GM12878 (cell line): ENCODE measurements around the gene CRB2. TPM values are rescaled to one million over a fixed set of nuclear protein-coding genes. Genes with fewer than 3 reads are reported as not detected.

ENCODE experiments used
- ATAC-seq: fragments of 200-7000 bp; cut with Tn5 transposase; 3 replicates; pipeline ENCODE4 v1.9.1; 2020; ENCODE audit warnings: mild to moderate bottlenecking, moderate library complexity
- BruUV-seq: library from RNA; stranded (reverse); fragments of 400-500 nt; replicated peaks from 2 replicates; lab custom pipeline; 2021; lab: Mats Ljungman, UMichigan
- CTCF ChIA-PET: fragments of 300-600 bp; sonication (Branson Sonifier 250); formaldehyde crosslinking; extraction: SDS; loops from one replicate; lab custom pipeline; 2021; ENCODE audit warnings: inconsistent platforms; lab: Yijun Ruan, JAX
- POLR2A ChIA-PET: fragments of 350-600 bp; formaldehyde crosslinking; extraction: SDS; loops from one replicate; lab custom pipeline; 2021; ENCODE audit warnings: inconsistent platforms; lab: Charles Lee
- RAD21 ChIA-PET: fragments of 300-600 bp; sonication (Branson Sonifier 250); formaldehyde crosslinking; loops from one replicate; lab custom pipeline; 2023; ENCODE audit warnings: antibody characterized with exemption; ENCODE audit not compliant: unreplicated experiment; lab: Charles Lee
- SMC1A ChIA-PET: fragments of 300-600 bp; sonication (Branson Sonifier 250); formaldehyde crosslinking; loops from one replicate; lab custom pipeline; 2023; ENCODE audit not compliant: unreplicated experiment, uncharacterized antibody; lab: Charles Lee
- DNase-seq: peaks from one replicate; pipeline ENCODE4 v3.0.0-alpha.2; 2011; ENCODE audit warnings: low read depth, low spot score
- FAIRE-seq: peaks from 3 replicates; lab custom pipeline; 2011; peaks lifted over from hg19 to GRCh38; lab: Jason Lieb, UNC
- H2AFZ ChIP-seq: 2 replicates; pipeline ENCODE4 v1.6.0; 2011; ENCODE audit warnings: low read depth, low read length, control low read depth; ENCODE audit not compliant: control insufficient read depth
- H3K27ac ChIP-seq: 2 replicates; pipeline ENCODE4 v1.5.1; 2011; ENCODE audit warnings: control low read depth; ENCODE audit not compliant: control insufficient read depth, insufficient read depth
- H3K27me3 ChIP-seq, 2 experiments: replicated peaks in 1 of 2; 2 replicates each; pipeline versions ENCODE4 v1.6.0 to v1.6.1; 2011; ENCODE audit warnings: low read length in 1 of 2; ENCODE audit not compliant: control insufficient read depth in 2 of 2, insufficient read depth in 2 of 2
- H3K36me3 ChIP-seq, 2 experiments: 2 replicates each; pipeline ENCODE4 v1.5.1; 2011; ENCODE audit warnings: low read length in 1 of 2; ENCODE audit not compliant: control insufficient read depth in 2 of 2, insufficient read depth in 2 of 2
- H3K4me1 ChIP-seq: 2 replicates; pipeline ENCODE4 v1.6.1; 2011; ENCODE audit warnings: mild to moderate bottlenecking, low read length, moderate library complexity, mixed read lengths; ENCODE audit not compliant: control insufficient read depth, insufficient read depth
- H3K4me2 ChIP-seq: 2 replicates; pipeline ENCODE4 v1.6.0; 2011; ENCODE audit warnings: control low read depth; ENCODE audit not compliant: control insufficient read depth, insufficient read depth
- H3K4me3 ChIP-seq: fragments of 200-600 bp; sonication (generic); 2 replicates; pipeline ENCODE4 v1.5.1; 2016
- H3K79me2 ChIP-seq: 2 replicates; pipeline ENCODE4 v1.6.0; 2011; ENCODE audit warnings: low read length; ENCODE audit not compliant: control insufficient read depth, insufficient read depth
- H3K9ac ChIP-seq: 2 replicates; pipeline ENCODE4 v1.8.0; 2011; ENCODE audit warnings: low read length, control low read depth, mixed read lengths; ENCODE audit not compliant: control insufficient read depth, insufficient read depth
- H3K9me3 ChIP-seq: replicated peaks from 3 replicates; pipeline ENCODE4 v1.5.1; 2011; ENCODE audit warnings: mild to moderate bottlenecking, low read length; ENCODE audit not compliant: control insufficient read depth, insufficient read depth
- H4K20me1 ChIP-seq: 2 replicates; pipeline ENCODE4 v1.6.0; 2011; ENCODE audit not compliant: control insufficient read depth, insufficient read depth
- MEF2B ChIP-seq: fragments of 450-650 bp; IDR thresholded peaks from 2 replicates; pipeline ENCODE4 v1.6.1; 2018; ENCODE audit warnings: mild to moderate bottlenecking, moderate library complexity; ENCODE audit not compliant: partially characterized antibody, poor library complexity, severe bottlenecking
- SUZ12 ChIP-seq: fragments of 200-600 bp; sonication (generic); IDR thresholded peaks from one replicate; pipeline ENCODE4 v1.6.1; 2018; ENCODE audit warnings: antibody characterized with exemption, mild to moderate bottlenecking; ENCODE audit not compliant: unreplicated experiment
- ZBED1 ChIP-seq: IDR thresholded peaks from 2 replicates; pipeline ENCODE4 v1.6.1; 2016; ENCODE audit warnings: borderline replicate concordance
- ZNF384 ChIP-seq: IDR thresholded peaks from 2 replicates; pipeline ENCODE4 v1.6.1; 2012; ENCODE audit warnings: low read depth, mild to moderate bottlenecking, low read length, improper control_type of control experiment, borderline replicate concordance
- WGBS: methylation state at CpG from one replicate; pipeline ENCODE4 v1.1.6; 2016; ENCODE audit warnings: low lambda C conversion rate; ENCODE audit not compliant: insufficient replicate concordance, insufficient coverage; ENCODE audit errors: missing lambda C conversion rate; 5-methylcytosine and 5-hydroxymethylcytosine counted together
- in situ Hi-C: fragments of 300-500 bp; cut with MboI; formaldehyde crosslinking; loops from 9 replicates; pipeline ENCODE4 v1.14.3; 2018; ENCODE audit warnings: mixed read lengths
- intact Hi-C: fragments of 100-400 bp; cut with micrococcal nuclease; formaldehyde crosslinking; loops from one replicate; pipeline ENCODE4 v1.14.2; 2022; ENCODE audit not compliant: unreplicated experiment
- polyA plus RNA-seq, 11 experiments: library from polyadenylated mRNA; depleted of rRNA in 4 of 11; unstranded in 6 of 11; stranded (reverse) in 5 of 11; fragments of >200 nt; fragmentation: Nextera tagmentation in 4 of 11; fragmentation: Illumina TruSeq in 1 of 11; extraction: Ambion mirVana in 4 of 11; extraction: Trizol in 1 of 11; gene quantifications; 1 replicate in 1 of 11; 2 replicates in 10 of 11; pipeline versions ENCODE4 v1.2.1 to v1.2.3, GENCODE V29; 2011 to 2016; ENCODE audit warnings: inconsistent platforms in 2 of 11, missing spikeins in 2 of 11, low read depth in 1 of 11
- total RNA-seq, 4 experiments: library from RNA; depleted of rRNA in 3 of 4; stranded (reverse); fragments of >200 nt in 3 of 4; fragmentation: Illumina TruSeq in 1 of 4; extraction: Trizol in 1 of 4; gene quantifications; 2 replicates each; pipeline versions ENCODE4 v1.2.1 to v1.2.3, GENCODE V29; 2013 to 2021
- TF ChIP-seq, protein P1 (sequence below): fragments of 450-650 bp; IDR thresholded peaks from 2 replicates; pipeline ENCODE4 v1.6.1; 2016; ENCODE audit warnings: mild to moderate bottlenecking
- TF ChIP-seq, protein P2 (sequence below): fragments of 450-650 bp; IDR thresholded peaks from 2 replicates; pipeline ENCODE4 v1.6.1; 2018; ENCODE audit warnings: mild to moderate bottlenecking, low read depth, moderate library complexity; ENCODE audit not compliant: partially characterized antibody
- TF ChIP-seq, protein P3 (sequence below): IDR thresholded peaks from 2 replicates; pipeline ENCODE4 v1.6.1; 2012; ENCODE audit warnings: low read length, inconsistent platforms
- TF ChIP-seq, protein P4 (sequence below): fragments of 450-650 bp; IDR thresholded peaks from 2 replicates; pipeline ENCODE4 v1.6.1; 2017; ENCODE audit warnings: mild to moderate bottlenecking, moderate library complexity

CRB2 gene
- total and polyA plus RNA-seq, 10 of the 15 experiments (the other 5 are each of a cell fraction or from before 2014, with no cell fraction given), result 0.01 to 0.80 (median 0.23) TPM; not detected in 3

DNA sequence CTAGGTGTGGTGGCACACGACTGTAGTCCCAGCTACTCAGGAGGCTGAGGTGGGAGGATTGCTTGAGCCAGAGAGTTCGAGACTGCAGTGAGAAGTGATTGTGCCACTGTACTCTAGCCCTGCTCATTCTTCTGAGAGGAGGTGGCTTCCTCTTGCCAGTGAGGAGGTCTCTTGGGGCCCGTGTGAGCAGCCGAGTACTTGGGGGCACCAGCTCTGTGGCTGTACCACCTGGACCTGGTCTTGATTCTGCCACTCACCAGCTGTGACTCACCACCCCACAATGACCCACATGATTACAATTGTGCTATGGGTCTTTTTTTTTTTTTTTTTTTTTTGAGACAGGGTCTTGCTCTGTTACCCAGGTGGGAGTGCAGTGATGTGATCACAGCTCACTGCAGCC, 18.0 kb upstream of the CRB2 start:
- SMC1A ChIA-PET, result interaction anchor here (0.9 to 12.9 kb wide), 8 partner anchors 11 to 103 kb away, joined by 5 to 268 read pairs (median 10); no protein-coding TSS in a partner anchor
- peaks cover 80% of the 10 kb centered on the region for H3K4me1 ChIP-seq
- WGBS, result 27% methylated on average over 4 of the region's 4 CpGs
- FAIRE-seq, result peak; percentile 31
- no peaks in the 10 kb centered on the region for H3K27me3 ChIP-seq
- H3K4me3 ChIP-seq, result no peak overlapping the region
- POLR2A ChIA-PET, result interaction anchor here (0.6 to 4.2 kb wide), 10 partner anchors 12 to 649 kb away, joined by 3 to 35 read pairs (median 8); no protein-coding TSS in a partner anchor
- peak overlapping the region; percentile 67 for H3K4me2 ChIP-seq
- intact Hi-C loops, result loop anchor here (5.0 kb wide), 1 partner anchor 161 kb away; no protein-coding TSS in a partner anchor
- BruUV-seq, result no TSS peak
- H3K9ac ChIP-seq, result no peak overlapping the region
- RAD21 ChIA-PET, result interaction anchor here (0.6 to 7.9 kb wide), 16 partner anchors 12 to 751 kb away, joined by 3 to 61 read pairs (median 4); no protein-coding TSS in a partner anchor
- H4K20me1 ChIP-seq, result no peaks in the 10 kb centered on the region
- TF ChIP-seq ZBED1 (0 out of 2 replicates have a peak, but pooled peaks have one; percentile 14), SUZ12 (no peak), MEF2B (peak; percentile 32), ZNF384 (0 out of 2 replicates have a peak, but pooled peaks have one; percentile 17)
- TF ChIP-seq, protein P1, sequence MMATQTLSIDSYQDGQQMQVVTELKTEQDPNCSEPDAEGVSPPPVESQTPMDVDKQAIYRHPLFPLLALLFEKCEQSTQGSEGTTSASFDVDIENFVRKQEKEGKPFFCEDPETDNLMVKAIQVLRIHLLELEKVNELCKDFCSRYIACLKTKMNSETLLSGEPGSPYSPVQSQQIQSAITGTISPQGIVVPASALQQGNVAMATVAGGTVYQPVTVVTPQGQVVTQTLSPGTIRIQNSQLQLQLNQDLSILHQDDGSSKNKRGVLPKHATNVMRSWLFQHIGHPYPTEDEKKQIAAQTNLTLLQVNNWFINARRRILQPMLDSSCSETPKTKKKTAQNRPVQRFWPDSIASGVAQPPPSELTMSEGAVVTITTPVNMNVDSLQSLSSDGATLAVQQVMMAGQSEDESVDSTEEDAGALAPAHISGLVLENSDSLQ, result 0 out of 2 replicates have a peak, but pooled peaks have one; percentile 18
- TF ChIP-seq, protein P2, sequence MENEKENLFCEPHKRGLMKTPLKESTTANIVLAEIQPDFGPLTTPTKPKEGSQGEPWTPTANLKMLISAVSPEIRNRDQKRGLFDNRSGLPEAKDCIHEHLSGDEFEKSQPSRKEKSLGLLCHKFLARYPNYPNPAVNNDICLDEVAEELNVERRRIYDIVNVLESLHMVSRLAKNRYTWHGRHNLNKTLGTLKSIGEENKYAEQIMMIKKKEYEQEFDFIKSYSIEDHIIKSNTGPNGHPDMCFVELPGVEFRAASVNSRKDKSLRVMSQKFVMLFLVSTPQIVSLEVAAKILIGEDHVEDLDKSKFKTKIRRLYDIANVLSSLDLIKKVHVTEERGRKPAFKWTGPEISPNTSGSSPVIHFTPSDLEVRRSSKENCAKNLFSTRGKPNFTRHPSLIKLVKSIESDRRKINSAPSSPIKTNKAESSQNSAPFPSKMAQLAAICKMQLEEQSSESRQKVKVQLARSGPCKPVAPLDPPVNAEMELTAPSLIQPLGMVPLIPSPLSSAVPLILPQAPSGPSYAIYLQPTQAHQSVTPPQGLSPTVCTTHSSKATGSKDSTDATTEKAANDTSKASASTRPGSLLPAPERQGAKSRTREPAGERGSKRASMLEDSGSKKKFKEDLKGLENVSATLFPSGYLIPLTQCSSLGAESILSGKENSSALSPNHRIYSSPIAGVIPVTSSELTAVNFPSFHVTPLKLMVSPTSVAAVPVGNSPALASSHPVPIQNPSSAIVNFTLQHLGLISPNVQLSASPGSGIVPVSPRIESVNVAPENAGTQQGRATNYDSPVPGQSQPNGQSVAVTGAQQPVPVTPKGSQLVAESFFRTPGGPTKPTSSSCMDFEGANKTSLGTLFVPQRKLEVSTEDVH, result no peak
- TF ChIP-seq, protein P3, sequence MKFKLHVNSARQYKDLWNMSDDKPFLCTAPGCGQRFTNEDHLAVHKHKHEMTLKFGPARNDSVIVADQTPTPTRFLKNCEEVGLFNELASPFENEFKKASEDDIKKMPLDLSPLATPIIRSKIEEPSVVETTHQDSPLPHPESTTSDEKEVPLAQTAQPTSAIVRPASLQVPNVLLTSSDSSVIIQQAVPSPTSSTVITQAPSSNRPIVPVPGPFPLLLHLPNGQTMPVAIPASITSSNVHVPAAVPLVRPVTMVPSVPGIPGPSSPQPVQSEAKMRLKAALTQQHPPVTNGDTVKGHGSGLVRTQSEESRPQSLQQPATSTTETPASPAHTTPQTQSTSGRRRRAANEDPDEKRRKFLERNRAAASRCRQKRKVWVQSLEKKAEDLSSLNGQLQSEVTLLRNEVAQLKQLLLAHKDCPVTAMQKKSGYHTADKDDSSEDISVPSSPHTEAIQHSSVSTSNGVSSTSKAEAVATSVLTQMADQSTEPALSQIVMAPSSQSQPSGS, result no peak
- TF ChIP-seq, protein P4, sequence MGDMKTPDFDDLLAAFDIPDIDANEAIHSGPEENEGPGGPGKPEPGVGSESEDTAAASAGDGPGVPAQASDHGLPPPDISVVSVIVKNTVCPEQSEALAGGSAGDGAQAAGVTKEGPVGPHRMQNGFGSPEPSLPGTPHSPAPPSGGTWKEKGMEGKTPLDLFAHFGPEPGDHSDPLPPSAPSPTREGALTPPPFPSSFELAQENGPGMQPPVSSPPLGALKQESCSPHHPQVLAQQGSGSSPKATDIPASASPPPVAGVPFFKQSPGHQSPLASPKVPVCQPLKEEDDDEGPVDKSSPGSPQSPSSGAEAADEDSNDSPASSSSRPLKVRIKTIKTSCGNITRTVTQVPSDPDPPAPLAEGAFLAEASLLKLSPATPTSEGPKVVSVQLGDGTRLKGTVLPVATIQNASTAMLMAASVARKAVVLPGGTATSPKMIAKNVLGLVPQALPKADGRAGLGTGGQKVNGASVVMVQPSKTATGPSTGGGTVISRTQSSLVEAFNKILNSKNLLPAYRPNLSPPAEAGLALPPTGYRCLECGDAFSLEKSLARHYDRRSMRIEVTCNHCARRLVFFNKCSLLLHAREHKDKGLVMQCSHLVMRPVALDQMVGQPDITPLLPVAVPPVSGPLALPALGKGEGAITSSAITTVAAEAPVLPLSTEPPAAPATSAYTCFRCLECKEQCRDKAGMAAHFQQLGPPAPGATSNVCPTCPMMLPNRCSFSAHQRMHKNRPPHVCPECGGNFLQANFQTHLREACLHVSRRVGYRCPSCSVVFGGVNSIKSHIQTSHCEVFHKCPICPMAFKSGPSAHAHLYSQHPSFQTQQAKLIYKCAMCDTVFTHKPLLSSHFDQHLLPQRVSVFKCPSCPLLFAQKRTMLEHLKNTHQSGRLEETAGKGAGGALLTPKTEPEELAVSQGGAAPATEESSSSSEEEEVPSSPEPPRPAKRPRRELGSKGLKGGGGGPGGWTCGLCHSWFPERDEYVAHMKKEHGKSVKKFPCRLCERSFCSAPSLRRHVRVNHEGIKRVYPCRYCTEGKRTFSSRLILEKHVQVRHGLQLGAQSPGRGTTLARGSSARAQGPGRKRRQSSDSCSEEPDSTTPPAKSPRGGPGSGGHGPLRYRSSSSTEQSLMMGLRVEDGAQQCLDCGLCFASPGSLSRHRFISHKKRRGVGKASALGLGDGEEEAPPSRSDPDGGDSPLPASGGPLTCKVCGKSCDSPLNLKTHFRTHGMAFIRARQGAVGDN, result 0 out of 2 replicates have a peak, but pooled peaks have one; percentile 13
- TF ChIP-seq, all 136 proteins: peak for 5
- no peak for DNase-seq
- CTCF ChIA-PET, result interaction anchor here (0.8 to 4.8 kb wide), 8 partner anchors 12 to 291 kb away, joined by 4 to 56 read pairs (median 7); no protein-coding TSS in a partner anchor
- in situ Hi-C loops, result no loop called here
- H3K79me2 ChIP-seq, result no peaks in the 10 kb centered on the region
- H2AFZ ChIP-seq, result peak overlapping the region; percentile 43
- no peaks in the 10 kb centered on the region for H3K9me3 ChIP-seq
- H3K36me3 ChIP-seq, result no peaks in the 10 kb centered on the region
- peak; percentile 13 for ATAC-seq
- H3K27ac ChIP-seq, result peak overlapping the region; percentile 99
